LNCaP clone FGC (cell line): ENCODE measurements around the gene LRRC71.

Source experiments
- DNase-seq: peaks from one replicate; pipeline ENCODE4 v3.0.0-alpha.2; 2011; ENCODE audit warnings: low read depth
- H3K4me3 ChIP-seq: 2 replicates; pipeline ENCODE4 v1.5.1; 2011; ENCODE audit warnings: mild to moderate bottlenecking, low read depth, low read length, control low read depth
- CTCF ChIP-seq: IDR thresholded peaks from 2 replicates; pipeline ENCODE4 v1.5.1; 2012; ENCODE audit warnings: mild to moderate bottlenecking; ENCODE audit not compliant: control insufficient read depth, insufficient read depth; ENCODE audit errors: extremely low read depth

The LRRC71 gene

GRCh38 chr1:156947127-156947526 lies 26.7 kb downstream of the LRRC71 start:
- DNase-seq = no peak
- no peak overlapping the region for H3K4me3 ChIP-seq
- TF ChIP-seq CTCF = no peak

DNA sequence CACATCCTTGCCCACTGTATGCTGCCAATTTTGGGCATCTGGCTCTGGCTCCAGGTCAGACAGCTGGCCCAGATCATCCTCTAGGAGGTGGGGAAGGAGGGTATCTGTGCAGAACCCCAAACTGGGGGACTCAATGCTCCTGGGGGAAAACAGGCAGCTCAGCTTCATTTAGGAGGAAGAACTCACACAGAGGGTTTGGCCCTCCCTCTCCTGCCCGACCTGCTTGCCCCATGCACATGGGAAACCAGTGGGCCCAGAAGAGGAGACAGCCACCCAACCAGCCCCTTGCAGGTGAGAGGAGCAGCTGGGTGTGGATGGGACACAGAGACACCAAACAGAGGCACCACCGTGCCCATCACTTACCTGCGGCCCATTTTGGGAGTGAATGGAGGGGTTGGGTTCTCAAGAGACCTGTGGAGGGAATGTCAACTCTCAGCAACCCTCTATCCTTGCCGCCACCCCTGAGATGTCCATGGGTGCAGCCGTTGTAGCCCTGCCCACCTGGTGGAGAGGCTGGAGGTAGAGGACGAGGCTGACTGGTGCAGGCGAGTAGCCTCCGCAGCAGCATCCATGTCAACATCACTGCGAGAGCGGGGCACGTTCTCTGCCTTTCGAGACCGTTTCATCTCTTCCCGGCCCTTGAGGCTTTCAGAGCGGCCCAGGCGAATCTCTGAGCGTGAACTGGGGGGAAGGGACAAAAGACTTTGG lies 27.5 kb downstream of the LRRC71 start:
- DNase-seq = no peak
- no peak overlapping the region for H3K4me3 ChIP-seq
- TF ChIP-seq CTCF = no peak

GRCh38 chr1:156948708-156949107 lies 28.3 kb downstream of the LRRC71 start:
- DNase-seq = no peak
- no peak for TF ChIP-seq CTCF
- H3K4me3 ChIP-seq = no peak overlapping the region

GRCh38 chr1:156949127-156949526 lies 28.7 kb downstream of the LRRC71 start:
- no peak for TF ChIP-seq CTCF
- no peak for DNase-seq
- no peak overlapping the region for H3K4me3 ChIP-seq

- DNase-seq = no peak
- no peak for TF ChIP-seq CTCF
- H3K4me3 ChIP-seq = no peak overlapping the region
Measured at GRCh38 chr1:156951371-156951770, 30.9 kb downstream of the LRRC71 start.

DNA sequence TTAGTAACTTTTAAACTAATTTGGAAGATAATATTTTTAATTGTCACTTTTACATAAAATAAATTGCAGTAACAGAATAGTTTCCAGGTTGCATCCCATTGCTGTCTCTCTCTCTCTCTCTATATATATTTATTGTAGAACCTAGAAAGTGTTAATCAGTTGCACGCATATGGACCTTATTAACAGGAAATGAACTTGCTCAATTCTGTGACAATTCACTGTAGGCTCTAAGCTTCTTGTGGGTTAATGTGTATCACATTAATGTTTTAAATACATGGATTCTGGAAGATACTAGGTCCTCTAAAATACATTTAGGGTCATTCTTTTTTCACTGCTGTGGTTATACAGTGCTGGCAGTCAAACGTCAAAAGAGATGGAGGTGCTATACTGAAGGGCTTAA lies 33.1 kb downstream of the LRRC71 start:
- DNase-seq = no peak
- no peak overlapping the region for H3K4me3 ChIP-seq
- no peak for TF ChIP-seq CTCF

- no peak overlapping the region for H3K4me3 ChIP-seq
- DNase-seq = no peak
- no peak for TF ChIP-seq CTCF
Measured at GRCh38 chr1:156956333-156956732, 35.9 kb downstream of the LRRC71 start.
